ENCODE measurements around the gene PPP4R2. TPM values are rescaled to one million over a fixed set of nuclear protein-coding genes. Genes with fewer than 3 reads are reported as not detected.

PPP4R2 gene
- total and polyA plus RNA-seq, 9 of the 15 experiments (the other 6 are each of a cell fraction or from before 2014, with no cell fraction given): 11.0 to 49.6 (median 31.6) TPM

- no peak for TF ChIP-seq CEBPZ (IDR thresholded peaks at IDR 0.05; ENCODE audit: borderline replicate concordance, low read depth, low read length)
- TF ChIP-seq, protein P1, sequence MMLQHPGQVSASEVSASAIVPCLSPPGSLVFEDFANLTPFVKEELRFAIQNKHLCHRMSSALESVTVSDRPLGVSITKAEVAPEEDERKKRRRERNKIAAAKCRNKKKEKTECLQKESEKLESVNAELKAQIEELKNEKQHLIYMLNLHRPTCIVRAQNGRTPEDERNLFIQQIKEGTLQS (IDR thresholded peaks at IDR 0.05): peak; percentile 22; the same call in 1 of the 2 replicates
- TF ChIP-seq, protein P1 (CRISPR knock-in tag; conservative IDR thresholded peaks at IDR 0.05): no peak
- TF ChIP-seq ATF7 (IDR thresholded peaks at IDR 0.05): 0 out of 2 replicates have a peak, but pooled peaks have one; percentile 10
- no peak for TF ChIP-seq ZNF445 (CRISPR knock-in tag; IDR thresholded peaks at IDR 0.05; ENCODE audit: low read depth)
- TF ChIP-seq TRIM24 (IDR thresholded peaks at IDR 0.05): peak in 1 of 2 experiments; percentile 59; a peak in 1 of 4 replicates
- TF ChIP-seq, protein P2, sequence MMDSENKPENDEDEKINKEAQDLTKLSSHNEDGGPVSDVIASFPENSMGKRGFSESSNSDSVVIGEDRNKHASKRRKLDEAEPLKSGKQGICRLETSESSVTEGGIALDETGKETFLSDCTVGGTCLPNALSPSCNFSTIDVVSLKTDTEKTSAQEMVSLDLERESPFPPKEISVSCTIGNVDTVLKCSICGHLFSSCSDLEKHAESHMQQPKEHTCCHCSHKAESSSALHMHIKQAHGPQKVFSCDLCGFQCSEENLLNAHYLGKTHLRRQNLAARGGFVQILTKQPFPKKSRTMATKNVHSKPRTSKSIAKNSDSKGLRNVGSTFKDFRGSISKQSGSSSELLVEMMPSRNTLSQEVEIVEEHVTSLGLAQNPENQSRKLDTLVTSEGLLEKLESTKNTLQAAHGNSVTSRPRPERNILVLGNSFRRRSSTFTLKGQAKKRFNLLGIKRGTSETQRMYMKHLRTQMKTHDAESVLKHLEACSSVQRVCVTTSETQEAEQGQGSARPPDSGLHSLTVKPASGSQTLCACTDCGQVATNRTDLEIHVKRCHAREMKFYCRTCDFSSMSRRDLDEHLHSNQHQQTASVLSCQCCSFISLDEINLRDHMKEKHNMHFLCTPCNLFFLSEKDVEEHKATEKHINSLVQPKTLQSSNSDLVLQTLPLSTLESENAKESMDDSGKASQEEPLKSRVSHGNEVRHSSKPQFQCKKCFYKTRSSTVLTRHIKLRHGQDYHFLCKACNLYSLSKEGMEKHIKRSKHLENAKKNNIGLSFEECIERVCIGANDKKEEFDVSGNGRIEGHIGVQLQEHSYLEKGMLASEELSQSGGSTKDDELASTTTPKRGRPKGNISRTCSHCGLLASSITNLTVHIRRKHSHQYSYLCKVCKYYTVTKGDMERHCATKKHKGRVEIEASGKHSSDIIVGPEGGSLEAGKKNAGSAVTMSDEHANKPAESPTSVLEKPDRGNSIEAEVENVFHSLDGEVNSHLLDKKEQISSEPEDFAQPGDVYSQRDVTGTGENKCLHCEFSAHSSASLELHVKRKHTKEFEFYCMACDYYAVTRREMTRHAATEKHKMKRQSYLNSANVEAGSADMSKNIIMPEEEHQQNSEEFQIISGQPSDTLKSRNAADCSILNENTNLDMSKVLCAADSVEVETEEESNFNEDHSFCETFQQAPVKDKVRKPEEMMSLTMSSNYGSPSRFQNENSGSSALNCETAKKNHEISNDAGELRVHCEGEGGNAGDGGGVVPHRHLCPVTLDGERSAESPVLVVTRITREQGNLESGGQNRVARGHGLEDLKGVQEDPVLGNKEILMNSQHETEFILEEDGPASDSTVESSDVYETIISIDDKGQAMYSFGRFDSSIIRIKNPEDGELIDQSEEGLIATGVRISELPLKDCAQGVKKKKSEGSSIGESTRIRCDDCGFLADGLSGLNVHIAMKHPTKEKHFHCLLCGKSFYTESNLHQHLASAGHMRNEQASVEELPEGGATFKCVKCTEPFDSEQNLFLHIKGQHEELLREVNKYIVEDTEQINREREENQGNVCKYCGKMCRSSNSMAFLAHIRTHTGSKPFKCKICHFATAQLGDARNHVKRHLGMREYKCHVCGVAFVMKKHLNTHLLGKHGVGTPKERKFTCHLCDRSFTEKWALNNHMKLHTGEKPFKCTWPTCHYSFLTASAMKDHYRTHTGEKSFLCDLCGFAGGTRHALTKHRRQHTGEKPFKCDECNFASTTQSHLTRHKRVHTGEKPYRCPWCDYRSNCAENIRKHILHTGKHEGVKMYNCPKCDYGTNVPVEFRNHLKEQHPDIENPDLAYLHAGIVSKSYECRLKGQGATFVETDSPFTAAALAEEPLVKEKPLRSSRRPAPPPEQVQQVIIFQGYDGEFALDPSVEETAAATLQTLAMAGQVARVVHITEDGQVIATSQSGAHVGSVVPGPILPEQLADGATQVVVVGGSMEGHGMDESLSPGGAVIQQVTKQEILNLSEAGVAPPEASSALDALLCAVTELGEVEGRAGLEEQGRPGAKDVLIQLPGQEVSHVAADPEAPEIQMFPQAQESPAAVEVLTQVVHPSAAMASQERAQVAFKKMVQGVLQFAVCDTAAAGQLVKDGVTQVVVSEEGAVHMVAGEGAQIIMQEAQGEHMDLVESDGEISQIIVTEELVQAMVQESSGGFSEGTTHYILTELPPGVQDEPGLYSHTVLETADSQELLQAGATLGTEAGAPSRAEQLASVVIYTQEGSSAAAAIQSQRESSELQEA (IDR thresholded peaks at IDR 0.05; ENCODE audit: low read depth): no peak
- peak; percentile 75 for TF ChIP-seq TAL1 (IDR thresholded peaks at IDR 0.05)
- TF ChIP-seq HDGF (IDR thresholded peaks at IDR 0.05): no peak
- peak; percentile 51; the same call in 1 of the 2 replicates for TF ChIP-seq GABPA (tag; conservative IDR thresholded peaks at IDR 0.05; ENCODE audit: low read depth)
- no peak for TF ChIP-seq EWSR1 (IDR thresholded peaks at IDR 0.05; ENCODE audit: borderline replicate concordance, low read depth, partially characterized antibody)
- TF ChIP-seq GABPB1 (CRISPR knock-in tag; IDR thresholded peaks at IDR 0.05): 0 out of 2 replicates have a peak, but pooled peaks have one; percentile 38
- TF ChIP-seq MTA1 (IDR thresholded peaks at IDR 0.05; ENCODE audit: borderline replicate concordance): no peak
- TF ChIP-seq IRF2 (CRISPR knock-in tag; IDR thresholded peaks at IDR 0.05): no peak
- 0 out of 2 replicates have a peak, but pooled peaks have one; percentile 14 for TF ChIP-seq STAT5A (IDR thresholded peaks at IDR 0.05; ENCODE audit: borderline replicate concordance, low read length)
- no peak for TF ChIP-seq CBX5 (IDR thresholded peaks at IDR 0.05; ENCODE audit: borderline replicate concordance, low read depth)
- peak; percentile 78 for TF ChIP-seq NCOR1 (IDR thresholded peaks at IDR 0.05)
Observed at GRCh38 chr3:73073091-73073707, 76.6 kb downstream of the PPP4R2 start (continued).
